Measurements from ENCODE around the gene SLC36A1. TPM values are rescaled to one million over a fixed set of nuclear protein-coding genes. Genes with fewer than 3 reads are reported as not detected.

Gene SLC36A1
- total RNA-seq, 1 donor from 2014 or later: 3.2 TPM

DNA sequence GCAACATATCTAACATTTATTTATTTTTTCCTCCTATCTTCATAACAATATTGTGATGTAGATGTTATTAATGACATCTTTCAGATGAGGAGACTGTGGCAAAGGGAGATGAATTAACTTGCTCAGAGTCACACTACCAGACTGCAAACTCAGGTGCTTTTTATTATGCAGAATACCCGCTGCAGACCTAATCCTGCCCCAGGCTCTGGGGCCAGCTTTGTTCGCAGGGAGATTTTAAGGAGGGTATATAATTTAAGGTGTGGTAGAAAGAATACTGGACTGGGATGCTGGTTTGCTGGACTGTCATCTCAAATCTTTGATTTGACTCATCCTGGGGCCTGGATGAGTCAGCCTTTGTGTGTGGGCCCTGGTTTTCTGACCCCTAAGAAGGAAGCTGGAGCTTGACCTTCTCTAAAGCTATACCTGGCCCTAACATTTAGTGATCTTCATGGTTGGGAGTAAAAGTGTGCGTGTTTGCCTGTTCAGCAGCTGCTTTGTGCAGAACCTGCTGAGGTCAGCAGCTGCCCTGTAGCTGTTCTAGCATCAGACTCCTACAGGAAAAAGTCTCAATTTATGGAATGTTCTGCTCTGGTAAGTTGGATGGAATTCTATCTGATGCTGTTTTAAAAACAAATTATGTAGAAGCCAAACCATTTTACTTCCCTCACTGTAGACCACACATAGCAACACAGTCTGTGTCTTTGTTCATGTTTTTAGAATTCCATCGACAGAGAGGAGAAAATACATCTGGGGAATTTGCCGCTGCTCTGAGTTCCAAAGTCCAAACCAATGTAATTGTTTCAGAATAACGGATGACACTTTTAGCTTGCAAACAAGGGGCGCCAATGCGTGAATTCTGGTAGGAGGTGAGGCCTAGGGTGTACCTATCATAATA is 4.5 kb downstream of the SLC36A1 start:
- no peak for DNase-seq (ENCODE audit: low read depth, low spot score)

- DNase-seq (ENCODE audit: low read depth, low spot score): no peak
Measured at GRCh38 chr5:151454166-151454565, 6.8 kb downstream of the SLC36A1 start.

- no peak for DNase-seq (ENCODE audit: low read depth, low spot score)
Measured at GRCh38 chr5:151454889-151455288, 7.5 kb downstream of the SLC36A1 start.

DNA sequence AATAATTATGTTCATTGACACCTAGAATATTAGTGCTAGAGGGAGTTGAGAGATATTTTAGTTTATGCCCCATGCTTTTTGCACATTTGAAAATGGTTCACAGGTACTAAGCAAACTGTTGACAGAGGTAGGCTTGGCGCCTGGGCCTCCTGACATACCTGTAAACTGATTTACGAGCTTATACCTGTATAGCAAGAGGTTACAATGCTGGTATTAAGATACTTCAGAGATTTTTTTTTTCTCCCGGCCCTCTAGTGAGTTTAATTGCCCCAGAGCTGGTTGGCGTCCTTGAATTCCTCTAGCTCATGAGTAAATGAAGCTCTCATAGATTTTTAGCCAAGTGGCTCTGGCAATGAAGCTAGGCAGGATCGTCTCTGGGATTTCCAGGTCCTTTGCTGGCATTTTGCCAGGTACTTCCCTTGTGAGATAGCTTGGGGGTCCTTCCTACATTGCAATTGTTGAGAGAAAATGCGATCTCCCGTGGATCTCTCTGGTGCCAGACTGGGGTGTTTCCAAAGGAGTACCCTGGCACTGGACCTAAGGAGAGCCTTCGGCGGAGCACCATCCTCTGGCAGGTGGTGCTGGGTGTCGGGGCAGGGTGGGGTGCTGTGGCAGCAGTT is 9.0 kb downstream of the SLC36A1 start:
- no peak for DNase-seq (ENCODE audit: low read depth, low spot score)

DNA sequence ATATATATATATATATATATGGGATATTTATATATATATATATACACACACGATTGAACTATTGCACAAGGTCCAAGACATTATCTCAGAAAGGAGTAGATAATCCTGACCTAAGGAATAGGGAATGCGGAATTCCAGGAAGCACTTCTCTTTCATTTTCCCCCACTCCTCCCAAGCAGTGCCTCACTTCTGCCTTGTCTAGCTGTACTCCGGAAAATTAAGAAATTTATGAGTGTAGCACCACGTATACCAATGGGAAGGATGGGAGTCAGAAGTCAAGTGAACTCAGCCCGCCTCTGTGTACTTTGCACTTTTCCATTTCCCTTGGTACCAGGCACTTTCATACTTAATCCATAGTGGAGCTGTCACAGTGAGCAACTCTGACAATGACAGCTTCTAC is 10.9 kb downstream of the SLC36A1 start:
- no peak for DNase-seq (ENCODE audit: low read depth, low spot score)

- DNase-seq (ENCODE audit: low read depth, low spot score): no peak
Measured at GRCh38 chr5:151459680-151460324, 12.4 kb downstream of the SLC36A1 start.

GRCh38 chr5:151461312-151461711 is 13.9 kb downstream of the SLC36A1 start:
- DNase-seq (ENCODE audit: low read depth, low spot score): no peak

- DNase-seq (ENCODE audit: low read depth, low spot score): no peak
Measured at GRCh38 chr5:151463137-151464029, 16.0 kb downstream of the SLC36A1 start.

- DNase-seq (ENCODE audit: low read depth, low spot score): no peak
Measured at GRCh38 chr5:151464101-151464500, 16.7 kb downstream of the SLC36A1 start.

DNA sequence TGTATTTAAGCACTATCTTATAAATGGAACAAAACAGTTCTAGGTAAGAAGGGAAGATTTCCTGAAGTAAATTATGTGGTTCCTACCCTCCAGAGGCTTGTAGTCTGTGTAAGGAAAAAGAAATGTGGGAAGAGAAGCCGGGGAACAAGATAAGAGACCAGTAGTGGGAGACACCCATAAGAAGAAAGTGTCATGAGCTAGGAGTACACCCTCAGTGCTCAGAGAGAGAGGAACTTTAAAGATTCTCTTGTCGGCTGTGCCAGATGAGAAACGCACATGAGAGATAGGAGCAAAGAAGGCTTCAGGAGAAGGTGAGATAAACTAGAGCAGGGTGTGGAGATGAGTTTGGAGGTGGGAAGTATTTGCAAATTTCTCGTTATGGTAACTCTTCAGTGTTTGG is 18.1 kb downstream of the SLC36A1 start:
- no peak for DNase-seq (ENCODE audit: low read depth, low spot score)

- no peak for DNase-seq (ENCODE audit: low read depth, low spot score)
Measured at GRCh38 chr5:151467576-151467975, 20.2 kb downstream of the SLC36A1 start.

- DNase-seq (ENCODE audit: low read depth, low spot score): no peak
Measured at GRCh38 chr5:151469386-151469785, 22.0 kb downstream of the SLC36A1 start.

DNA sequence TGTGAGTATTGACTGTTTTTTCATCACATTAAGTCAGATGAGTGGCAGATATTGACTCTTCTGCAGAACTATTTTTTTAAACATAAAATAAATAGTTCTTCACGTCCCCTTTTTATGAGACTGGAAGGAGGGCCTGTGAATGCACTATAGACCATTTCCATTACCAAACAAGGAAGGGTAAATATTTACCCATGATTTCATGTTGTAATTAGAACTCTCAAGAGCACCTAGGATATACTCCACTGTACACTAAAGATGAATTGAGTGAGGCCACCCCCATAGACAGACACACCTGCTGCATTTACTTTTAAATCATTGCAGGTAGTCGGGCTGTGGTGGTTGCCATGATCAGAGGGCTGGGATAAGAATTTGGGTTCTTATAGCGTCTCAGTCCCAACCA is 22.6 kb downstream of the SLC36A1 start:
- DNase-seq (ENCODE audit: low read depth, low spot score): no peak

- DNase-seq (ENCODE audit: low read depth, low spot score): no peak
Measured at GRCh38 chr5:151470439-151470838, 23.0 kb downstream of the SLC36A1 start.

GRCh38 chr5:151471276-151471675 is 23.9 kb downstream of the SLC36A1 start:
- DNase-seq (ENCODE audit: low read depth, low spot score): no peak

DNA sequence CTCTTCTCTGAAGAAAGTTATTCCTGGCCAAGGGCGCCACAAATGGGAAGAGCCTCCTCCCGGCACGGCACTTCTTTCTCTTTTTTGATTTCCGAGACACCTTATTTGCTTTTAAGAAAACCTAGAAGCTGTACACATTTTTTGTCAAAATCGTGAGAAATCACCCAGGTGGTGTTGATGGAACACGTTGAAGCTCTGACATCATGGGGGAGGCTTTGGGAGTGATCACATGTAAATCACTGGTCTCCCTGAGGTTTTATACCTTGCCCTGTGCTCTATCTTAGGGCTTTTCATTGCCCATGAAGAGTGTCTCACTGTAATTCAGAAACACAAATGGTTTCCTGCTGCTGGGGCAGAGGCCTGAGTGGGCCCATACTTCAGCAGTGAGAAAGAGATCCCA is 27.4 kb downstream of the SLC36A1 start:
- DNase-seq (ENCODE audit: low read depth, low spot score): no peak

GRCh38 chr5:151475388-151475787 is 28.0 kb downstream of the SLC36A1 start:
- DNase-seq (ENCODE audit: low read depth, low spot score): no peak

- DNase-seq (ENCODE audit: low read depth, low spot score): no peak
Measured at GRCh38 chr5:151476016-151476415, 28.6 kb downstream of the SLC36A1 start.

GRCh38 chr5:151477101-151477500 is 29.7 kb downstream of the SLC36A1 start:
- DNase-seq (ENCODE audit: low read depth, low spot score): no peak

- DNase-seq (ENCODE audit: low read depth, low spot score): no peak
Measured at GRCh38 chr5:151480384-151481293, 33.2 kb downstream of the SLC36A1 start.

Measured in pulmonary artery endothelial cell (primary cell).